A549 (cell line): Measurements from ENCODE around the gene RARB. TPM values are rescaled to one million over a fixed set of nuclear protein-coding genes. Genes with fewer than 3 reads are reported as not detected.
A peak's percentile ranks its signal among the peaks of the same experiment; 100 is the strongest.

ENCODE experiments used
- ATAC-seq, 2 experiments: fragments of 200-7000 bp in 1 of 2; fragments of >200 bp in 1 of 2; cut with Nextera tagmentation in 1 of 2; cut with Tn5 transposase in 1 of 2; 3 replicates each; pipeline versions ENCODE4 v1.8.0 to v1.9.1; 2018 to 2020; ENCODE audit warnings: mild to moderate bottlenecking in 1 of 2, moderate library complexity in 1 of 2
- CTCF ChIA-PET: fragments of 300-600 bp; sonication (Branson Sonifier 250); formaldehyde crosslinking; extraction: SDS; loops from one replicate; lab custom pipeline; 2021; ENCODE audit warnings: antibody characterized with exemption, inconsistent platforms; lab: Yijun Ruan, JAX
- POLR2A ChIA-PET: fragments of 350-600 bp; formaldehyde crosslinking; extraction: SDS; loops from one replicate; lab custom pipeline; 2021; ENCODE audit warnings: antibody characterized with exemption, inconsistent platforms; lab: Yijun Ruan, JAX
- DNase-seq, 2 experiments: peaks; one replicate each; pipeline versions ENCODE4 v3.0.0 to v3.0.0-alpha.2; 2011 to 2016; ENCODE audit warnings: low read depth in 1 of 2, low spot score in 1 of 2
- FAIRE-seq: peaks from 2 replicates; lab custom pipeline; 2011; peaks lifted over from hg19 to GRCh38; lab: Jason Lieb, UNC
- H3K27ac ChIP-seq, 2 experiments: fragments of >200 bp; sonication (Bioruptor Twin); formaldehyde crosslinking; 3 replicates each; pipeline ENCODE4 v1.5.1; 2016 to 2017
- H3K4me1 ChIP-seq: fragments of >200 bp; sonication (Bioruptor Twin); formaldehyde crosslinking; 3 replicates; pipeline ENCODE4 v1.6.1; 2016
- H3K4me2 ChIP-seq: fragments of >200 bp; sonication (Bioruptor Twin); formaldehyde crosslinking; 3 replicates; pipeline ENCODE4 v1.6.1; 2016
- H3K4me3 ChIP-seq: fragments of >200 bp; sonication (Bioruptor Twin); formaldehyde crosslinking; 3 replicates; pipeline ENCODE4 v1.5.1; 2016
- H3K9me3 ChIP-seq: fragments of >200 bp; sonication (Bioruptor Twin); formaldehyde crosslinking; 3 replicates; pipeline ENCODE4 v1.6.1; 2016
- BCL3 ChIP-seq: fragments of >200 bp; sonication (Bioruptor Twin); formaldehyde crosslinking; IDR thresholded peaks from 3 replicates; pipeline ENCODE4 v1.6.1; 2016
- BHLHE40 ChIP-seq: IDR thresholded peaks from 2 replicates; pipeline ENCODE4 v1.6.1; 2012; ENCODE audit warnings: low read depth, low read length, inconsistent platforms
- CBX8 ChIP-seq: fragments of 200-600 bp; sonication (generic); IDR thresholded peaks from 2 replicates; pipeline ENCODE4 v1.6.1; 2016
- CHD2 ChIP-seq: fragments of 150-350 bp; IDR thresholded peaks from 2 replicates; pipeline ENCODE4 v1.6.1; 2014; ENCODE audit warnings: low read length; ENCODE audit not compliant: partially characterized antibody
- EHMT2 ChIP-seq: fragments of 200-600 bp; sonication (generic); IDR thresholded peaks from 2 replicates; pipeline ENCODE4 v1.6.1; 2016; ENCODE audit warnings: antibody characterized with exemption, low read depth, mild to moderate bottlenecking, moderate library complexity
- ESRRA ChIP-seq: fragments of 150-350 bp; IDR thresholded peaks from 2 replicates; pipeline ENCODE4 v1.6.1; 2014; ENCODE audit warnings: mild to moderate bottlenecking, low read length, borderline replicate concordance
- GATA3 ChIP-seq: IDR thresholded peaks from 2 replicates; pipeline ENCODE4 v1.6.1; 2012; ENCODE audit warnings: borderline replicate concordance
- HES2 ChIP-seq: fragments of >200 bp; sonication (Bioruptor Twin); formaldehyde crosslinking; IDR thresholded peaks from 2 replicates; pipeline ENCODE4 v1.6.1; 2016
- HMGXB4 ChIP-seq: fragments of 250-450 bp; sonication (Bioruptor Pico); IDR thresholded peaks from 2 replicates; pipeline ENCODE4 v1.5.0; 2021; ENCODE audit warnings: mild to moderate bottlenecking, moderate library complexity, borderline replicate concordance
- HOXB13 ChIP-seq: fragments of 250-450 bp; sonication (Bioruptor Pico); IDR thresholded peaks from 2 replicates; pipeline ENCODE4 v1.5.0; 2020; ENCODE audit warnings: low read depth, mild to moderate bottlenecking, moderate library complexity
- JUNB ChIP-seq: fragments of >200 bp; sonication (Bioruptor Twin); formaldehyde crosslinking; IDR thresholded peaks from 2 replicates; pipeline ENCODE4 v1.6.1; 2016
- MAZ ChIP-seq: fragments of 150-350 bp; IDR thresholded peaks from 2 replicates; pipeline ENCODE4 v1.6.1; 2014; ENCODE audit warnings: antibody characterized with exemption, low read depth, low read length, borderline replicate concordance
- POLR2AphosphoS2 ChIP-seq: conservative IDR thresholded peaks from 2 replicates; pipeline ENCODE4 v1.6.1; 2012; ENCODE audit warnings: low read length, improper control_type of control experiment, inconsistent platforms
- REST ChIP-seq: fragments of 200-600 bp; sonication (generic); IDR thresholded peaks from 2 replicates; pipeline ENCODE4 v1.6.1; 2016; ENCODE audit warnings: antibody characterized with exemption, mild to moderate bottlenecking, moderate library complexity
- RNF2 ChIP-seq: fragments of 200-600 bp; sonication (generic); IDR thresholded peaks from 2 replicates; pipeline ENCODE4 v1.6.1; 2016; ENCODE audit warnings: low read depth, mild to moderate bottlenecking, antibody characterized with exemption, moderate library complexity, borderline replicate concordance
- SMC3 ChIP-seq: fragments of >200 bp; sonication (Bioruptor Twin); formaldehyde crosslinking; IDR thresholded peaks from 3 replicates; pipeline ENCODE4 v1.6.1; 2018; ENCODE audit warnings: inconsistent platforms
- TFCP2L1 ChIP-seq: fragments of 250-450 bp; sonication (Bioruptor Pico); IDR thresholded peaks from 2 replicates; pipeline ENCODE4 v1.5.0; 2021; ENCODE audit warnings: mild to moderate bottlenecking
- ZC3H11A ChIP-seq: fragments of 450-650 bp; IDR thresholded peaks from 2 replicates; pipeline ENCODE4 v1.6.1; 2014; ENCODE audit warnings: antibody characterized with exemption, mild to moderate bottlenecking
- ZNF302 ChIP-seq: fragments of 250-450 bp; sonication (Bioruptor Pico); IDR thresholded peaks from 2 replicates; pipeline ENCODE4 v1.9.0; 2021; ENCODE audit warnings: inconsistent platforms, mild to moderate bottlenecking, moderate library complexity
- ZSCAN20 ChIP-seq: fragments of 250-450 bp; sonication (Bioruptor Pico); IDR thresholded peaks from 2 replicates; pipeline ENCODE4 v1.8.0; 2022; ENCODE audit warnings: mild to moderate bottlenecking, moderate library complexity
- WGBS: methylation state at CpG from one replicate; pipeline ENCODE4 v1.1.6; 2017; ENCODE audit errors: missing lambda C conversion rate; 5-methylcytosine and 5-hydroxymethylcytosine counted together
- polyA plus RNA-seq, 4 experiments: library from polyadenylated mRNA; depleted of rRNA in 3 of 4; stranded (reverse); fragments of >200 nt; fragmentation: RNase III in 1 of 4; extraction: RNeasy Plus Mini Kit Qiagen cat#74134 plus additional on column Dnase treatment in 1 of 4; gene quantifications; 2 replicates in 3 of 4; 3 replicates in 1 of 4; pipeline ENCODE4 v1.2.3, GENCODE V29; 2011 to 2017
- TF ChIP-seq, protein P1 (sequence below): IDR thresholded peaks from 2 replicates; pipeline ENCODE4 v1.6.1; 2012
- TF ChIP-seq, protein P2 (sequence below): fragments of 150-350 bp; IDR thresholded peaks from 2 replicates; pipeline ENCODE4 v1.6.1; 2014; ENCODE audit warnings: low read depth, mild to moderate bottlenecking, low read length

Gene RARB
- polyA plus RNA-seq, 2 of the 4 experiments (the other 2 are of a cell fraction), result 24.5 to 30.8 TPM

GRCh38 chr3:25442486-25442885, 14.4 kb downstream of the RARB start:
- TF ChIP-seq SMC3 (no peak), RNF2 (no peak), TFCP2L1 (CRISPR knock-in tag) (no peak), BHLHE40 (no peak), CBX8 (no peak), EHMT2 (no peak), MAZ (no peak)
- TF ChIP-seq, protein P1, sequence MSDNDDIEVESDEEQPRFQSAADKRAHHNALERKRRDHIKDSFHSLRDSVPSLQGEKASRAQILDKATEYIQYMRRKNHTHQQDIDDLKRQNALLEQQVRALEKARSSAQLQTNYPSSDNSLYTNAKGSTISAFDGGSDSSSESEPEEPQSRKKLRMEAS, result no peak
- TF ChIP-seq, all 56 proteins: peak for 0
- Histone ChIP-seq H3K4me1 (peaks cover 49% of the 10 kb centered on the region), H3K4me3 (no peak overlapping the region), H3K27ac (peak overlapping the region in 1 of 2 experiments; percentile 44; a peak in 3 of 6 replicates), H3K4me2 (peak overlapping the region; percentile 46), H3K9me3 (no peaks in the 10 kb centered on the region; the same call in 2 of the 3 replicates)
- ChIA-PET POLR2A (interaction anchor here (1.5 kb wide), 1 partner anchor 15 kb away, joined by 4 read pairs; the partner anchor contains the start of gene RARB), CTCF (interaction anchor here (1.1 to 3.0 kb wide), 11 partner anchors 10 to 151 kb away, joined by 3 to 20 read pairs (median 4); partner anchors contain the start of gene RARB)
- ATAC-seq (no peak; a peak in 1 of 6 replicates), FAIRE-seq (no peak), DNase-seq (no peak)
- 56% methylated on average over 3 of the region's 3 CpGs for WGBS

- WGBS, result 57% methylated on average over 2 of the region's 2 CpGs
- POLR2A ChIA-PET, result interaction anchor here (1.8 kb wide), 1 partner anchor 16 kb away, joined by 8 read pairs; the partner anchor contains the start of gene RARB
These were observed 16.2 kb downstream of the RARB start for GRCh38 chr3:25444273-25444672.

More at GRCh38 chr3:25444273-25444672, 16.2 kb downstream of the RARB start:
- CTCF ChIA-PET, result interaction anchor here (0.9 kb wide), 1 partner anchor 9 kb away, joined by 3 read pairs; no protein-coding TSS in a partner anchor
- Histone ChIP-seq H3K9me3 (no peaks in the 10 kb centered on the region; the same call in 2 of the 3 replicates), H3K4me1 (peaks cover 44% of the 10 kb centered on the region), H3K4me2 (no peak overlapping the region), H3K4me3 (no peak overlapping the region), H3K27ac (no peak overlapping the region)
- TF ChIP-seq, protein P2, sequence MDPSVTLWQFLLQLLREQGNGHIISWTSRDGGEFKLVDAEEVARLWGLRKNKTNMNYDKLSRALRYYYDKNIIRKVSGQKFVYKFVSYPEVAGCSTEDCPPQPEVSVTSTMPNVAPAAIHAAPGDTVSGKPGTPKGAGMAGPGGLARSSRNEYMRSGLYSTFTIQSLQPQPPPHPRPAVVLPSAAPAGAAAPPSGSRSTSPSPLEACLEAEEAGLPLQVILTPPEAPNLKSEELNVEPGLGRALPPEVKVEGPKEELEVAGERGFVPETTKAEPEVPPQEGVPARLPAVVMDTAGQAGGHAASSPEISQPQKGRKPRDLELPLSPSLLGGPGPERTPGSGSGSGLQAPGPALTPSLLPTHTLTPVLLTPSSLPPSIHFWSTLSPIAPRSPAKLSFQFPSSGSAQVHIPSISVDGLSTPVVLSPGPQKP, result no peak
- TF ChIP-seq HOXB13, result no peak
- no peak for TF ChIP-seq POLR2AphosphoS2
- no peak for TF ChIP-seq ESRRA
- TF ChIP-seq REST, result no peak
- TF ChIP-seq ZSCAN20, result no peak
- TF ChIP-seq HES2, result no peak
- no peak for TF ChIP-seq JUNB
- no peak for TF ChIP-seq RNF2
- TF ChIP-seq, protein P1, result no peak
- no peak for TF ChIP-seq HMGXB4 (CRISPR knock-in tag)
- TF ChIP-seq GATA3, result no peak
- no peak for TF ChIP-seq ZNF302 (CRISPR knock-in tag)
- TF ChIP-seq BCL3, result no peak
- TF ChIP-seq CHD2, result no peak
- TF ChIP-seq CBX8, result no peak
- no peak for TF ChIP-seq ZC3H11A
- no peak for ATAC-seq
- no peak for DNase-seq
- FAIRE-seq, result no peak
